ENCODE data around the gene CPLX3.

CPLX3 gene, protein sequence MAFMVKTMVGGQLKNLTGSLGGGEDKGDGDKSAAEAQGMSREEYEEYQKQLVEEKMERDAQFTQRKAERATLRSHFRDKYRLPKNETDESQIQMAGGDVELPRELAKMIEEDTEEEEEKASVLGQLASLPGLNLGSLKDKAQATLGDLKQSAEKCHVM

DNA sequence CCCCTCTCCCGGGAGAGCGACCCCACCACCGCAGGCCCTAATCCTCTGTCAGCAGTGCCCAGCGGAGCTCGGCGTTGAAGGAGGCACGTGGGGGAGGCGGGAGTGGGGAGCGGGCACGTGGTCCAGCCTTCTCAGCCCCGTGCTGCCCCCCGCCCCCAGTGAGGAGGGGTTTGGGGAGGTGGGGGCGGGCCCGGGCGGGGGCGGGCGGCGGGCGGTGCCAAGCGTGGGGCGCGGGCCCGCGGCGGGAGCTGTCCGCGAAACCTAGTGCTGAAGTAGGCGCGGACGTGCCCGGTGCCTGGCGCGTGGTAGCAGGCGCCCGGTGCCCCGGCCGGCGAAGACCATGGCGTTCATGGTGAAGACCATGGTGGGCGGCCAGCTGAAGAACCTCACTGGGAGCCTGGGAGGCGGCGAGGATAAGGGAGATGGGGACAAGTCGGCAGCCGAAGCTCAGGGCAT is at the start of gene CPLX3:
CPLX3 (plus strand) TSS at position 264 of the 456 bp plus-strand sequence; CDS start at position 341, 77 bp downstream.
- TF ChIP-seq CTCF (IDR thresholded peaks at IDR 0.05): no peak

DNA sequence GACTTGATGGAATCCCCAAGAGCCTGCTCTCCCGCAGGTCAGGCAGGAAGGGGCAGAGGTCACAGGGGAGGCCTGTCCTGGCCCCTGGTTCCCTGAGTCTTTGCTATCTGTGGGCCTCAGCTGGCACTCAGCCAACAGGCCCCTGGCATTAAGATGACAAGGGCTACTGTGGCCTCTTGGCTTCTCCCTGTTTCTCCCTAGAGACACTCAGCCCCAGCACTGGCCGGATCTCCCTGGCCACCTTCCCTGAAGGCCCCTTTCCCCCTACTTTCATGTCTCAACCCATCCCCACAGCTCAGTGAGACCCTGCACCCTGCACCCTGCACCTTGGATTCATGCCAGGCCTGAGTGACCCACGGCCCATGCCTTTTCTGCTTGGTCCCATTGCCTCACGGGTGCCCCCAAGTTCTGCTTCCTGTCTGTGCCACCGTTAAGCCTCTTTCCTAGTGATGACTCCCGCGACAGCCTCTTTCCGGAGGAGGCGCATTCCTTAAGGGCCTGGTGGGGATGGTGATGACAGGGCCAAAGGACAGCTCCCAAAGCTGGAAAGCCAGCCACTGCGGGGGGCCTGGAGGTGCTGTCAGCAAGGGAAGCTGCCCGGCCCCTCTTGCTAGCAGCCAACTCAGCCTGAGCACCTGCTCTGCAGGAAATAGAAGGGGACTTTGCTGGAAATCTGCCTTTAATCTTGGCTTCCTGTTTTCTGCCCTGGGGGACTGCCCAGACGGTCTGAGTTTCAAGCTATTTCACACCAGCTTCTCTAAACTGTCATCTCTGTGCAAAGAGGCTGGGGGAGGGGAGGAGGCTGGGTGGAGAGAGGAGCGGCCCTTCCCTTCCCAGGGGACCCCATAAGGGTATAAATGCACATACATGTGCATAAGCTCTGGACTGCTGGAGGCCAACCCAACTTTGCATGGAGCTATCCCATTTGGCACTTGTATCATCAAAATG is 49.3 kb upstream of the CPLX3 start:
- TF ChIP-seq CTCF (IDR thresholded peaks at IDR 0.05): no peak

DNA sequence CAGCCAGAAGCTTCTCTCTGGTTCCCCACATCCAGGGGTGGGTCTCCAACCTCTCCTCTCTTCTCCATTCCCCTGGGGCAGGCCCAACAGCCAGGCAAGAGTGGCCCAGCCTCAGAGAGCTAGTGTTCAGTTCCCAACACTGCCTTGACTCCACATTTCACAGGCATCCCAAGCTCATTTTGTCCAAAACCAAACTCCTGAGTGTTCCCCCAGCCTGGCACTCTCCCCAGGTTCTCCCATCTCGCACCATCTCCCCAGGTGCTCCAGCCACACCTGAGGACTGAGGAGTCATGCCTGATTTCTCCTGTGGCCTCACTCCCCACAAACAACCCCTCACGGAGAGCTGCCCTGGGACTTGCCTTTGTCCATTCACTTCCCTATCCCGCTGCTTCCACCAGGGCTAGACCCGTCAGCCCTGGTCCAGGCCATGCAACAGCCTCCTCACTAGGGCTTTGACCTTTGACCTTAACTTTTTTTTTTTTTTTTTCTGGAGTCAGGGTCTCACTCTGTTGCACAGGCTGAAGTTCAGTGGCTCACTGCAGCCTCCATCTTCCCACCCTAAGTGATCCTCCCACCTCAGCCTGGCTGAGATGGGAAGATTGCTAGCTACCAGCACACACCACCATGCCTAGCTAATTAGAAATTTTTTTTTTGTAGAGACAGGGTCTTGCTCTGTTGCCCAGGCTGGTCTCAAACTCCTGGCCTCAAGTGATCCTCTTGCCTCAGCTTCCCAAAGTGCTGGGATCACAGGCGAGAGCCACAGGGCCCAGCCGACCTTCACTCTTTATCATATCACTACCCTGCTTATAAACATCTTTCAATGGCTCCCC is 48.4 kb upstream of the CPLX3 start:
- no peak for TF ChIP-seq CTCF (IDR thresholded peaks at IDR 0.05)

- TF ChIP-seq CTCF (IDR thresholded peaks at IDR 0.05): no peak
Observed at GRCh38 chr15:74778599-74778970, 47.8 kb upstream of the CPLX3 start.

GRCh38 chr15:74779162-74779648 is 47.2 kb upstream of the CPLX3 start:
- no peak for TF ChIP-seq CTCF (IDR thresholded peaks at IDR 0.05)

- no peak for TF ChIP-seq CTCF (IDR thresholded peaks at IDR 0.05)
Observed at GRCh38 chr15:74780523-74781430, 45.6 kb upstream of the CPLX3 start.
